COLO829 (cell line): ENCODE measurements around the gene B3GALT4.
"Not testable (repeated sequence)": the region's sequence is repeated elsewhere in the genome, so short reads cannot be mapped to it uniquely, and the experiment has no call there.

ENCODE experiments used
- DNase-seq: peaks from one replicate; pipeline ENCODE4 v3.0.0; 2012; ENCODE audit warnings: low spot score

B3GALT4 gene

GRCh38 chr6:33276864-33277662, at the start of gene B3GALT4:
Gene B3GALT4, plus strand, starts transcription at chr6:33277123. Its CDS starts 297 bp downstream, at chr6:33277420.
- peak; percentile 62 for DNase-seq

- no peak for DNase-seq
Observed at GRCh38 chr6:33235221-33235634, 41.7 kb upstream of the B3GALT4 start.

- no peak for DNase-seq
Observed at GRCh38 chr6:33236328-33236727, 40.6 kb upstream of the B3GALT4 start.

GRCh38 chr6:33236852-33237251, 40.1 kb upstream of the B3GALT4 start:
- DNase-seq, result no peak

GRCh38 chr6:33237741-33238140, 39.2 kb upstream of the B3GALT4 start:
- no peak for DNase-seq

- no peak for DNase-seq
Observed at GRCh38 chr6:33241968-33242367, 35.0 kb upstream of the B3GALT4 start.

- DNase-seq, result no peak
Observed at GRCh38 chr6:33243476-33243875, 33.4 kb upstream of the B3GALT4 start.

- peak; percentile 71 for DNase-seq
Observed at GRCh38 chr6:33247977-33248642, 28.8 kb upstream of the B3GALT4 start.

GRCh38 chr6:33248643-33248931, 28.3 kb upstream of the B3GALT4 start:
- DNase-seq, result no peak

- peak; percentile 90 for DNase-seq
Observed at GRCh38 chr6:33248932-33249731, 27.8 kb upstream of the B3GALT4 start.

- DNase-seq, result no peak
Observed at GRCh38 chr6:33249732-33250630, 26.9 kb upstream of the B3GALT4 start.

GRCh38 chr6:33250731-33251130, 26.2 kb upstream of the B3GALT4 start:
- DNase-seq, result no peak

GRCh38 chr6:33251395-33252012, 25.4 kb upstream of the B3GALT4 start:
- DNase-seq, result no peak

- no peak for DNase-seq
Observed at GRCh38 chr6:33252759-33253158, 24.2 kb upstream of the B3GALT4 start.

GRCh38 chr6:33254591-33254990, 22.3 kb upstream of the B3GALT4 start:
- DNase-seq, result no peak

GRCh38 chr6:33259032-33259431, 17.9 kb upstream of the B3GALT4 start:
- DNase-seq, result no peak

- not testable (repeated sequence) for DNase-seq
Observed at GRCh38 chr6:33262490-33262889, 14.4 kb upstream of the B3GALT4 start.

GRCh38 chr6:33264015-33264414, 12.9 kb upstream of the B3GALT4 start:
- no peak for DNase-seq

GRCh38 chr6:33271117-33271467, 5.8 kb upstream of the B3GALT4 start:
- DNase-seq, result no peak

GRCh38 chr6:33271468-33272274, 5.3 kb upstream of the B3GALT4 start, which contains the start of the genes RPS18 and VPS52:
Gene RPS18, plus strand, starts transcription at chr6:33272075. Its CDS starts 45 bp downstream, at chr6:33272120.
Gene VPS52, minus strand, starts transcription at chr6:33271876. Its CDS starts 201 bp downstream, at chr6:33271675.
- DNase-seq, result peak; percentile 97
